Activated CD4-positive, alpha-beta memory T cell treated with anti-CD3 and anti-CD28 coated beads, Interleukin-2, amount 10 ng/mL, durations not matched to agents 7 days and 5 days (primary cell): ENCODE results near the gene RCOR2. TPM values are rescaled to one million over a fixed set of nuclear protein-coding genes. Genes with fewer than 3 reads are reported as not detected.

Source experiments
- CTCF ChIA-PET: fragments of 350-600 bp; sonication (Branson Sonifier 250); formaldehyde crosslinking; loops from one replicate; lab custom pipeline; 2021; ENCODE audit warnings: antibody characterized with exemption, inconsistent platforms; lab: Charles Lee
- POLR2A ChIA-PET: fragments of 350-600 bp; sonication (Branson Sonifier 250); formaldehyde crosslinking; loops from one replicate; lab custom pipeline; 2021; ENCODE audit warnings: antibody characterized with exemption; lab: Charles Lee
- DNase-seq: peaks from one replicate; pipeline ENCODE4 v3.0.0-alpha.2; 2020
- H3K27ac Mint-ChIP-seq: one replicate; pipeline ENCODE4 v1.8.0; 2021; ENCODE audit warnings: mild to moderate bottlenecking, mixed read lengths
- H3K27me3 Mint-ChIP-seq: one replicate; pipeline ENCODE4 v1.8.0; 2021; ENCODE audit warnings: mixed read lengths
- H3K36me3 Mint-ChIP-seq: one replicate; pipeline ENCODE4 v1.8.0; 2021; ENCODE audit warnings: low read depth, mixed read lengths
- H3K4me1 Mint-ChIP-seq: one replicate; pipeline ENCODE4 v1.8.0; 2021; ENCODE audit warnings: mixed read lengths
- H3K4me3 Mint-ChIP-seq: one replicate; pipeline ENCODE4 v1.8.0; 2021; ENCODE audit warnings: mild to moderate bottlenecking, mixed read lengths
- H3K9me3 Mint-ChIP-seq: one replicate; pipeline ENCODE4 v1.8.0; 2021; ENCODE audit warnings: mixed read lengths
- total RNA-seq, 2 experiments: library from RNA; stranded (reverse); gene quantifications; one replicate each; pipeline ENCODE4 v1.2.3, GENCODE V29; 2021

Gene RCOR2
- total RNA-seq, 2 experiments from 2014 or later: not detected

GRCh38 chr11:63920126-63920938 is 3.4 kb upstream of the RCOR2 start:
- CTCF ChIA-PET: interaction anchor here (0.7 to 2.5 kb wide), 3 partner anchors 82 to 282 kb away, joined by 3 to 11 read pairs (median 3); partner anchors contain the start of gene MARK2
- H3K4me3 Mint-ChIP-seq: no peak overlapping the region
- peaks cover 9% of the 10 kb centered on the region for H3K4me1 Mint-ChIP-seq
- POLR2A ChIA-PET: interaction anchor here (1.1 kb wide), 1 partner anchor 54 kb away, joined by 3 read pairs; the partner anchor contains the start of gene COX8A
- no peaks in the 10 kb centered on the region for H3K9me3 Mint-ChIP-seq
- DNase-seq: no peak
- no peaks in the 10 kb centered on the region for H3K36me3 Mint-ChIP-seq
- H3K27ac Mint-ChIP-seq: no peak overlapping the region
- H3K27me3 Mint-ChIP-seq: peaks cover 36% of the 10 kb centered on the region

GRCh38 chr11:63919267-63920125 is 2.5 kb upstream of the RCOR2 start:
- H3K4me1 Mint-ChIP-seq: peaks cover 9% of the 10 kb centered on the region
- H3K27ac Mint-ChIP-seq: no peak overlapping the region
- ChIA-PET CTCF (interaction anchor here (0.7 kb wide), 1 partner anchor 81 kb away, joined by 3 read pairs; no protein-coding TSS in a partner anchor), POLR2A (interaction anchor here (1.1 kb wide), 1 partner anchor 55 kb away, joined by 3 read pairs; the partner anchor contains the start of gene COX8A)
- H3K27me3 Mint-ChIP-seq: peaks cover 35% of the 10 kb centered on the region
- no peak overlapping the region for H3K4me3 Mint-ChIP-seq
- DNase-seq: no peak
- H3K36me3 Mint-ChIP-seq: no peaks in the 10 kb centered on the region
- no peaks in the 10 kb centered on the region for H3K9me3 Mint-ChIP-seq

- Mint-ChIP-seq H3K9me3 (no peaks in the 10 kb centered on the region), H3K4me3 (no peak overlapping the region), H3K36me3 (no peaks in the 10 kb centered on the region), H3K27me3 (peaks cover 33% of the 10 kb centered on the region), H3K4me1 (peaks cover 9% of the 10 kb centered on the region), H3K27ac (no peak overlapping the region)
- POLR2A ChIA-PET: no interaction called here
- CTCF ChIA-PET: no interaction called here
- no peak for DNase-seq
Observed at GRCh38 chr11:63918507-63919191, 1.7 kb upstream of the RCOR2 start.

- H3K27ac Mint-ChIP-seq: no peak overlapping the region
- no peaks in the 10 kb centered on the region for H3K9me3 Mint-ChIP-seq
- ChIA-PET POLR2A (no interaction called here), CTCF (interaction anchor here (0.8 to 1.1 kb wide), 4 partner anchors 35 to 83 kb away, joined by 3 to 5 read pairs (median 3); partner anchors contain the start of gene MARK2)
- no peak for DNase-seq
- peaks cover 9% of the 10 kb centered on the region for H3K4me1 Mint-ChIP-seq
- no peak overlapping the region for H3K4me3 Mint-ChIP-seq
- peaks cover 26% of the 10 kb centered on the region for H3K27me3 Mint-ChIP-seq
- no peaks in the 10 kb centered on the region for H3K36me3 Mint-ChIP-seq
Observed at GRCh38 chr11:63917692-63918506, 935 bp upstream of the RCOR2 start.

- no peak for DNase-seq
- CTCF ChIA-PET: interaction anchor here (1.1 kb wide), 1 partner anchor 36 kb away, joined by 3 read pairs; no protein-coding TSS in a partner anchor
- H3K4me1 Mint-ChIP-seq: peaks cover 9% of the 10 kb centered on the region
- H3K27me3 Mint-ChIP-seq: peaks cover 16% of the 10 kb centered on the region
- peak overlapping the region; percentile 72 for H3K4me3 Mint-ChIP-seq
- H3K36me3 Mint-ChIP-seq: no peaks in the 10 kb centered on the region
- POLR2A ChIA-PET: interaction anchor here (0.9 to 1.0 kb wide), 2 partner anchors 79 to 290 kb away, joined by 3 read pairs; partner anchors contain the start of gene FERMT3
- no peak overlapping the region for H3K27ac Mint-ChIP-seq
- H3K9me3 Mint-ChIP-seq: no peaks in the 10 kb centered on the region
Observed at GRCh38 chr11:63915961-63916836, 765 bp downstream of the RCOR2 start.

GRCh38 chr11:63914896-63915691 is 1.9 kb downstream of the RCOR2 start:
- no peaks in the 10 kb centered on the region for H3K9me3 Mint-ChIP-seq

GRCh38 chr11:63913866-63914830 is 2.8 kb downstream of the RCOR2 start:
- POLR2A ChIA-PET: interaction anchor here (1.1 to 1.3 kb wide), 2 partner anchors 36 to 76 kb away, joined by 3 read pairs; no protein-coding TSS in a partner anchor
- H3K9me3 Mint-ChIP-seq: no peaks in the 10 kb centered on the region
- H3K27me3 Mint-ChIP-seq: peaks cover 14% of the 10 kb centered on the region
- CTCF ChIA-PET: interaction anchor here (0.6 to 1.5 kb wide), 3 partner anchors 75 to 86 kb away, joined by 3 to 4 read pairs (median 4); partner anchors contain the start of gene MARK2
- peaks cover 5% of the 10 kb centered on the region for H3K36me3 Mint-ChIP-seq
- no peak overlapping the region for H3K4me3 Mint-ChIP-seq
- DNase-seq: no peak
- peaks cover 9% of the 10 kb centered on the region for H3K4me1 Mint-ChIP-seq
- H3K27ac Mint-ChIP-seq: no peak overlapping the region

More at GRCh38 chr11:63914896-63915691, 1.9 kb downstream of the RCOR2 start:
- H3K36me3 Mint-ChIP-seq: peaks cover 3% of the 10 kb centered on the region
- POLR2A ChIA-PET: interaction anchor here (1.1 to 1.3 kb wide), 2 partner anchors 35 to 77 kb away, joined by 3 read pairs; no protein-coding TSS in a partner anchor
- CTCF ChIA-PET: interaction anchor here (0.6 to 1.5 kb wide), 2 partner anchors 77 to 85 kb away, joined by 3 to 4 read pairs; no protein-coding TSS in a partner anchor
- peak overlapping the region; percentile 8 for H3K4me3 Mint-ChIP-seq
- DNase-seq: no peak
- no peak overlapping the region for H3K27ac Mint-ChIP-seq
- peaks cover 16% of the 10 kb centered on the region for H3K27me3 Mint-ChIP-seq
- peaks cover 9% of the 10 kb centered on the region for H3K4me1 Mint-ChIP-seq

- Mint-ChIP-seq H3K36me3 (peaks cover 9% of the 10 kb centered on the region), H3K4me1 (peaks cover 5% of the 10 kb centered on the region)
- CTCF ChIA-PET: no interaction called here
Observed at GRCh38 chr11:63912678-63913077, 4.3 kb downstream of the RCOR2 start.

GRCh38 chr11:63911876-63912275 is 5.1 kb downstream of the RCOR2 start:
- H3K9me3 Mint-ChIP-seq: no peaks in the 10 kb centered on the region
- peaks cover 4% of the 10 kb centered on the region for H3K4me1 Mint-ChIP-seq
- peaks cover 11% of the 10 kb centered on the region for H3K36me3 Mint-ChIP-seq
- no peak overlapping the region for H3K4me3 Mint-ChIP-seq
- CTCF ChIA-PET: no interaction called here
- H3K27me3 Mint-ChIP-seq: peaks cover 6% of the 10 kb centered on the region
- no peak for DNase-seq
- no peak overlapping the region for H3K27ac Mint-ChIP-seq
- POLR2A ChIA-PET: no interaction called here

More at GRCh38 chr11:63912678-63913077, 4.3 kb downstream of the RCOR2 start:
- H3K27ac Mint-ChIP-seq: no peak overlapping the region
- H3K27me3 Mint-ChIP-seq: peaks cover 9% of the 10 kb centered on the region
- no peak overlapping the region for H3K4me3 Mint-ChIP-seq
- H3K9me3 Mint-ChIP-seq: no peaks in the 10 kb centered on the region
- DNase-seq: no peak
- POLR2A ChIA-PET: no interaction called here
